HG03280 (cell line): ENCODE measurements around the gene NOX3.
"Not testable (repeated sequence)": the region's sequence is repeated elsewhere in the genome, so short reads cannot be mapped to it uniquely, and the experiment has no call there.

Source experiments
- ATAC-seq: cut with Tn5 transposase; IDR thresholded peaks from one replicate; pipeline ENCODE4 v1.9.1; 2021; ENCODE audit warnings: mild to moderate bottlenecking, moderate library complexity; ENCODE audit not compliant: unreplicated experiment

Gene NOX3

GRCh38 chr6:155455766-155456165 is at the start of gene NOX3:
Gene NOX3, minus strand, starts transcription at chr6:155455839. Its CDS starts 39 bp downstream, at chr6:155455800.
- ATAC-seq: no peak

GRCh38 chr6:155504848-155505607 is 49.4 kb upstream of the NOX3 start:
- ATAC-seq: no peak

GRCh38 chr6:155502393-155502792 is 46.8 kb upstream of the NOX3 start:
- ATAC-seq: no peak

GRCh38 chr6:155499574-155499973 is 43.9 kb upstream of the NOX3 start:
- no peak for ATAC-seq

GRCh38 chr6:155498370-155498769 is 42.7 kb upstream of the NOX3 start:
- no peak for ATAC-seq

- ATAC-seq: no peak
Observed at GRCh38 chr6:155497273-155497672, 41.6 kb upstream of the NOX3 start.

GRCh38 chr6:155495011-155495768 is 39.6 kb upstream of the NOX3 start:
- ATAC-seq: no peak

GRCh38 chr6:155493694-155494143 is 38.1 kb upstream of the NOX3 start:
- peak; percentile 87 for ATAC-seq

GRCh38 chr6:155493026-155493693 is 37.5 kb upstream of the NOX3 start:
- peak; percentile 10 for ATAC-seq

GRCh38 chr6:155492061-155492735 is 36.6 kb upstream of the NOX3 start:
- ATAC-seq: no peak

GRCh38 chr6:155491421-155491820 is 35.8 kb upstream of the NOX3 start:
- ATAC-seq: no peak

- not testable (repeated sequence) for ATAC-seq
Observed at GRCh38 chr6:155488197-155488596, 32.6 kb upstream of the NOX3 start.

- ATAC-seq: no peak
Observed at GRCh38 chr6:155487371-155488130, 31.9 kb upstream of the NOX3 start.

GRCh38 chr6:155486721-155487294 is 31.2 kb upstream of the NOX3 start:
- ATAC-seq: no peak

- no peak for ATAC-seq
Observed at GRCh38 chr6:155485756-155486155, 30.1 kb upstream of the NOX3 start.

GRCh38 chr6:155483858-155484257 is 28.2 kb upstream of the NOX3 start:
- ATAC-seq: no peak

- ATAC-seq: no peak
Observed at GRCh38 chr6:155481215-155481614, 25.6 kb upstream of the NOX3 start.

GRCh38 chr6:155473741-155474140 is 18.1 kb upstream of the NOX3 start:
- ATAC-seq: no peak

- no peak for ATAC-seq
Observed at GRCh38 chr6:155472886-155473285, 17.2 kb upstream of the NOX3 start.
